ENCODE results near the gene PCDHGA5.
A peak's percentile ranks its signal among the peaks of the same experiment; 100 is the strongest.
"Not testable (repeated sequence)": the region's sequence is repeated elsewhere in the genome, so short reads cannot be mapped to it uniquely, and the experiment has no call there.

The PCDHGA5 gene

GRCh38 chr5:141351591-141351990 lies 12.4 kb upstream of the PCDHGA5 start:
- DNase-seq, result no peak

GRCh38 chr5:141354900-141355469 lies 9.0 kb upstream of the PCDHGA5 start, which contains the start of gene PCDHGA4:
TSS of gene PCDHGA4 (plus strand) at chr5:141355021. CDS start at chr5:141355108, 87 bp downstream.
- no peak for DNase-seq

- no peak for DNase-seq
These were observed 8.3 kb upstream of the PCDHGA5 start for GRCh38 chr5:141355641-141356040.

GRCh38 chr5:141356133-141356532 lies 7.8 kb upstream of the PCDHGA5 start:
- no peak for DNase-seq

- no peak for DNase-seq
These were observed 7.0 kb upstream of the PCDHGA5 start for GRCh38 chr5:141356950-141357349.

GRCh38 chr5:141359790-141360426 lies 4.1 kb upstream of the PCDHGA5 start, which contains the start of gene PCDHGB2:
TSS of gene PCDHGB2 (plus strand) at chr5:141359994. CDS start at chr5:141360136, 142 bp downstream.
- peak; percentile 18 to 39 (median 31) for DNase-seq

- DNase-seq, result no peak
These were observed 3.3 kb upstream of the PCDHGA5 start for GRCh38 chr5:141360685-141361084.

GRCh38 chr5:141362719-141363118 lies 1.2 kb upstream of the PCDHGA5 start:
- no peak for DNase-seq

- no peak for DNase-seq
These were observed 2.3 kb downstream of the PCDHGA5 start for GRCh38 chr5:141366016-141366896.

GRCh38 chr5:141369994-141370848 lies 6.3 kb downstream of the PCDHGA5 start, which contains the start of gene PCDHGB3:
TSS of gene PCDHGB3 (plus strand) at chr5:141370242. CDS start at chr5:141370395, 153 bp downstream.
- peak; percentile 11 to 64 (median 43) for DNase-seq

- DNase-seq, result no peak
These were observed 7.9 kb downstream of the PCDHGA5 start for GRCh38 chr5:141371572-141372475.

- DNase-seq, result peak in 1 of 4 experiments; percentile 18
These were observed 9.8 kb downstream of the PCDHGA5 start, which contains the start of gene PCDHGA6 for GRCh38 chr5:141373673-141374317. TSS of gene PCDHGA6 (plus strand) at chr5:141373891. CDS start at chr5:141374084, 193 bp downstream.

- DNase-seq, result no peak
These were observed 10.7 kb downstream of the PCDHGA5 start for GRCh38 chr5:141374627-141375026.

- not testable (repeated sequence) for DNase-seq
These were observed 11.6 kb downstream of the PCDHGA5 start for GRCh38 chr5:141375444-141376155.

- no peak for DNase-seq
These were observed 18.7 kb downstream of the PCDHGA5 start, which contains the start of gene PCDHGA7 for GRCh38 chr5:141382469-141383294. TSS of gene PCDHGA7 (plus strand) at chr5:141382742. CDS start at chr5:141382900, 158 bp downstream.

GRCh38 chr5:141383345-141383744 lies 19.4 kb downstream of the PCDHGA5 start:
- DNase-seq, result no peak

GRCh38 chr5:141384471-141385267 lies 20.7 kb downstream of the PCDHGA5 start:
- no peak for DNase-seq

Data from suppressor macrophage (primary cell).